K562 (cell line): Measurements from ENCODE around the gene GTPBP6. TPM values are rescaled to one million over a fixed set of nuclear protein-coding genes. Genes with fewer than 3 reads are reported as not detected.

Experiments used
- CHD1 ChIP-seq: fragments of 200-600 bp; sonication (generic); IDR thresholded peaks from one replicate; pipeline ENCODE4 v1.6.1; 2012; ENCODE audit warnings: mild to moderate bottlenecking, moderate library complexity, low read length, inconsistent platforms
- FOS ChIP-seq: IDR thresholded peaks from 3 replicates; pipeline ENCODE4 v1.6.1; 2011; ENCODE audit not compliant: insufficient read length; ENCODE audit errors: extremely low read depth
- GTF2F1 ChIP-seq: IDR thresholded peaks from 2 replicates; pipeline ENCODE4 v1.6.1; 2011; ENCODE audit warnings: low read depth, low read length, improper control_type of control experiment
- HDGF ChIP-seq: fragments of 450-650 bp; IDR thresholded peaks from 2 replicates; pipeline ENCODE4 v1.6.1; 2016
- HEY1 ChIP-seq: fragments of 250-450 bp; sonication (Bioruptor Pico); IDR thresholded peaks from 2 replicates; pipeline ENCODE4 v1.5.0; 2020; ENCODE audit warnings: mild to moderate bottlenecking, moderate library complexity, borderline replicate concordance
- HMGN3 ChIP-seq: IDR thresholded peaks from 2 replicates; pipeline ENCODE4 v1.6.1; 2011; ENCODE audit warnings: borderline replicate concordance, low read depth, mild to moderate bottlenecking, mixed read lengths, low read length; ENCODE audit not compliant: insufficient read length; ENCODE audit errors: extremely low read depth
- KLF1 ChIP-seq: fragments of 450-650 bp; IDR thresholded peaks from 2 replicates; pipeline ENCODE4 v1.6.1; 2016; ENCODE audit warnings: missing genetic modification characterization, missing compliant biosample characterization
- NBN ChIP-seq: fragments of 450-650 bp; IDR thresholded peaks from 2 replicates; pipeline ENCODE4 v1.6.1; 2016; ENCODE audit warnings: low read depth, mild to moderate bottlenecking
- NR4A1 ChIP-seq, 2 experiments: fragments of 250-450 bp in 1 of 2; fragments of 450-650 bp in 1 of 2; sonication (Bioruptor Pico) in 1 of 2; IDR thresholded peaks; 2 replicates each; pipeline versions ENCODE4 v1.4.0 to v1.6.1; 2016 to 2020; ENCODE audit warnings: mild to moderate bottlenecking in 2 of 2, missing compliant biosample characterization in 1 of 2, missing genetic modification characterization in 1 of 2, moderate library complexity in 1 of 2
- NRF1 ChIP-seq, 2 experiments: fragments of 450-650 bp; IDR thresholded peaks in 1 of 2; conservative IDR thresholded peaks in 1 of 2; 2 replicates each; pipeline ENCODE4 v1.6.1; 2014; ENCODE audit warnings: mild to moderate bottlenecking in 2 of 2
- RBFOX2 ChIP-seq: fragments of 200-400 bp; formaldehyde crosslinking; IDR thresholded peaks from 2 replicates; pipeline ENCODE4 v1.6.1; 2017; ENCODE audit warnings: low read depth, mild to moderate bottlenecking, low read length, moderate library complexity
- WHSC1 ChIP-seq: IDR thresholded peaks from one replicate; pipeline ENCODE4 v1.6.1; 2012; ENCODE audit warnings: low read length, control low read depth, inconsistent platforms
- ZKSCAN1 ChIP-seq: fragments of 150-350 bp; IDR thresholded peaks from 2 replicates; pipeline ENCODE4 v1.6.1; 2016; ENCODE audit warnings: low read depth, low read length
- polyA plus RNA-seq, 8 experiments: library from polyadenylated mRNA; depleted of rRNA in 4 of 8; stranded (reverse) in 5 of 8; unstranded in 3 of 8; fragments of >200 nt; fragmentation: Nextera tagmentation in 2 of 8; fragmentation: Illumina TruSeq in 1 of 8; extraction: Ambion mirVana in 2 of 8; extraction: Trizol in 1 of 8; gene quantifications; 2 replicates each; pipeline versions ENCODE4 v1.2.1 to v1.2.3, GENCODE V29; 2011 to 2014; ENCODE audit warnings: inconsistent platforms in 1 of 8, missing spikeins in 1 of 8
- total RNA-seq, 7 experiments: library from RNA; depleted of rRNA in 6 of 7; stranded (reverse); fragments of >200 nt in 6 of 7; fragmentation: Illumina TruSeq in 2 of 7; extraction: Trizol in 2 of 7; gene quantifications; 2 replicates each; pipeline versions ENCODE4 v1.2.1 to v1.2.3, GENCODE V29; 2011 to 2021; ENCODE audit warnings: low replicate concordance in 1 of 7
- TF ChIP-seq, protein P1 (sequence below): fragments of 150-350 bp; conservative IDR thresholded peaks from 2 replicates; pipeline ENCODE4 v1.6.1; 2014; ENCODE audit warnings: low read length
- TF ChIP-seq, protein P2 (sequence below): fragments of 250-450 bp; sonication (Bioruptor Pico); IDR thresholded peaks from 2 replicates; pipeline ENCODE4 v1.6.1; 2021; ENCODE audit warnings: mild to moderate bottlenecking
- TF ChIP-seq, protein P3 (sequence below): fragments of 250-450 bp; sonication (Bioruptor Pico); IDR thresholded peaks from 2 replicates; pipeline ENCODE4 v1.5.0; 2021
- TF ChIP-seq, protein P4 (sequence below): fragments of 250-450 bp; sonication (Bioruptor Pico); IDR thresholded peaks from 2 replicates; pipeline ENCODE4 v1.8.0; 2022; ENCODE audit warnings: inconsistent platforms, mild to moderate bottlenecking, moderate library complexity, borderline replicate concordance
- TF ChIP-seq, protein P5 (sequence below): fragments of 450-650 bp; formaldehyde crosslinking; IDR thresholded peaks from 2 replicates; pipeline ENCODE4 v1.4.0; 2022; ENCODE audit warnings: mild to moderate bottlenecking, moderate library complexity
- TF ChIP-seq, protein P6 (sequence below), 2 experiments: fragments of 450-650 bp in 1 of 2; sonication (generic) in 1 of 2; formaldehyde crosslinking in 1 of 2; IDR thresholded peaks in 1 of 2; conservative IDR thresholded peaks in 1 of 2; 2 replicates each; pipeline versions ENCODE4 v1.6.1 to v1.8.1; 2016 to 2023; ENCODE audit warnings: mild to moderate bottlenecking in 2 of 2, moderate library complexity in 2 of 2, inconsistent platforms in 1 of 2, missing genetic modification reagents in 1 of 2

The GTPBP6 gene
- total and polyA plus RNA-seq, 9 of the 15 experiments (the other 6 are each of a cell fraction or from before 2014, with no cell fraction given) = 0.24 to 35.2 (median 8.0) TPM

DNA sequence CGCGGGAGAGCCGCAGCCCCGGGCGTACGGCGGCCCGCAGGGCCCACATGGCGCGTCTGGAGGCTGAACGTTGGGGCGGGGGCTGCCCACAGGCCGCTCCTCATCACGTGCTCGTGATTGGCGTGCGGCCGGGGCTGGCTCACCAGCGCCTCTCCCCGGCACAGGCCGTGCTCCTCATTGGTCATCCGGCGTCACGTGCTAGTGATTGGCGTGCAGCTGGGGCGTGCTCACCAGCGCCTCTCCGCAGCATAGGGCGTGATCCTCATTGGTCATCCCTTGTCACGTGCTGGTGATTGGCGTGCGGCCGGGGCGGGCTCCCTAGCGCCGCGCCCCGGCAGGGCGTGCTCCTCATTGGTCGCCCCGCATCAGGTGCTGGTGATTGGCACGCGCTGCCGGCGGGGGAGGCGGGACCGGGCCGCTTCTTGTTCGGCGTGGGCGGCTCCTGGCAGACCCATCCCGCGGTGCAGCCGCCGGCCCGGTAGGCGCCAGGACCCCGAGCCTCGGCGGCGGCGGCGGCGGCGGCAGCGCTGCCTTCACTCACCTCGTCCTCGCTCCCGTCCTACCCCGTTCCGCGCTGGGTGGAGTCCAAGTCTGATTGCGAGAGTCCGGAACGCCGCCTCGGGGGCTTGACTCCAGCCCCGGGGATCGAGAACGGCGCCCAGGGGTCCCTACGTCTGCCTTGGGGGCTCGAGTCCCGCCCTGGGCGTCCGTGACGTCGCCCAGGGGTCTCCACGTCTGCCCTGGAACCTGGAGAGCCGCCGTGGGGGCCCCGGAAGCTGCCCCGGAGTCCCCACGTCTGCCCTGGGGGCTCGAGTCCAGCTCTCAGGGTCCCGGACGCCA lies at the start of gene GTPBP6 (continued):
- no peak for TF ChIP-seq HEY1 (CRISPR knock-in tag)
- TF ChIP-seq, protein P1, sequence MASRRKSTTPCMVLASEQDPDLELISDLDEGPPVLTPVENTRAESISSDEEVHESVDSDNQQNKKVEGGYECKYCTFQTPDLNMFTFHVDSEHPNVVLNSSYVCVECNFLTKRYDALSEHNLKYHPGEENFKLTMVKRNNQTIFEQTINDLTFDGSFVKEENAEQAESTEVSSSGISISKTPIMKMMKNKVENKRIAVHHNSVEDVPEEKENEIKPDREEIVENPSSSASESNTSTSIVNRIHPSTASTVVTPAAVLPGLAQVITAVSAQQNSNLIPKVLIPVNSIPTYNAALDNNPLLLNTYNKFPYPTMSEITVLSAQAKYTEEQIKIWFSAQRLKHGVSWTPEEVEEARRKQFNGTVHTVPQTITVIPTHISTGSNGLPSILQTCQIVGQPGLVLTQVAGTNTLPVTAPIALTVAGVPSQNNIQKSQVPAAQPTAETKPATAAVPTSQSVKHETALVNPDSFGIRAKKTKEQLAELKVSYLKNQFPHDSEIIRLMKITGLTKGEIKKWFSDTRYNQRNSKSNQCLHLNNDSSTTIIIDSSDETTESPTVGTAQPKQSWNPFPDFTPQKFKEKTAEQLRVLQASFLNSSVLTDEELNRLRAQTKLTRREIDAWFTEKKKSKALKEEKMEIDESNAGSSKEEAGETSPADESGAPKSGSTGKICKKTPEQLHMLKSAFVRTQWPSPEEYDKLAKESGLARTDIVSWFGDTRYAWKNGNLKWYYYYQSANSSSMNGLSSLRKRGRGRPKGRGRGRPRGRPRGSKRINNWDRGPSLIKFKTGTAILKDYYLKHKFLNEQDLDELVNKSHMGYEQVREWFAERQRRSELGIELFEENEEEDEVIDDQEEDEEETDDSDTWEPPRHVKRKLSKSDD = no peak
- TF ChIP-seq, protein P2, sequence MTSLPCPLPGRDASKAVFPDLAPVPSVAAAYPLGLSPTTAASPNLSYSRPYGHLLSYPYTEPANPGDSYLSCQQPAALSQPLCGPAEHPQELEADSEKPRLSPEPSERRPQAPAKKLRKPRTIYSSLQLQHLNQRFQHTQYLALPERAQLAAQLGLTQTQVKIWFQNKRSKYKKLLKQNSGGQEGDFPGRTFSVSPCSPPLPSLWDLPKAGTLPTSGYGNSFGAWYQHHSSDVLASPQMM (CRISPR knock-in tag) = no peak
- TF ChIP-seq WHSC1 = no peak
- TF ChIP-seq ZKSCAN1 = no peak
- TF ChIP-seq NR4A1 (CRISPR knock-in tag; IDR thresholded peaks at IDR 0.05) = no peak
- TF ChIP-seq NR4A1 (tag; IDR thresholded peaks at IDR 0.05) = no peak
- TF ChIP-seq NRF1 (conservative IDR thresholded peaks at IDR 0.05 in 1 of 2, IDR thresholded peaks at IDR 0.05 in 1 of 2) = peak; percentile 76 to 83
- TF ChIP-seq, protein P3, sequence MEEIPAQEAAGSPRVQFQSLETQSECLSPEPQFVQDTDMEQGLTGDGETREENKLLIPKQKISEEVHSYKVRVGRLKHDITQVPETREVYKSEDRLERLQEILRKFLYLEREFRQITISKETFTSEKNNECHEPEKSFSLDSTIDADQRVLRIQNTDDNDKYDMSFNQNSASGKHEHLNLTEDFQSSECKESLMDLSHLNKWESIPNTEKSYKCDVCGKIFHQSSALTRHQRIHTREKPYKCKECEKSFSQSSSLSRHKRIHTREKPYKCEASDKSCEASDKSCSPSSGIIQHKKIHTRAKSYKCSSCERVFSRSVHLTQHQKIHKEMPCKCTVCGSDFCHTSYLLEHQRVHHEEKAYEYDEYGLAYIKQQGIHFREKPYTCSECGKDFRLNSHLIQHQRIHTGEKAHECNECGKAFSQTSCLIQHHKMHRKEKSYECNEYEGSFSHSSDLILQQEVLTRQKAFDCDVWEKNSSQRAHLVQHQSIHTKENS (CRISPR knock-in tag) = no peak
- TF ChIP-seq KLF1 (tag) = peak; percentile 24; the same call in 1 of the 2 replicates
- no peak for TF ChIP-seq CHD1
- TF ChIP-seq, protein P4, sequence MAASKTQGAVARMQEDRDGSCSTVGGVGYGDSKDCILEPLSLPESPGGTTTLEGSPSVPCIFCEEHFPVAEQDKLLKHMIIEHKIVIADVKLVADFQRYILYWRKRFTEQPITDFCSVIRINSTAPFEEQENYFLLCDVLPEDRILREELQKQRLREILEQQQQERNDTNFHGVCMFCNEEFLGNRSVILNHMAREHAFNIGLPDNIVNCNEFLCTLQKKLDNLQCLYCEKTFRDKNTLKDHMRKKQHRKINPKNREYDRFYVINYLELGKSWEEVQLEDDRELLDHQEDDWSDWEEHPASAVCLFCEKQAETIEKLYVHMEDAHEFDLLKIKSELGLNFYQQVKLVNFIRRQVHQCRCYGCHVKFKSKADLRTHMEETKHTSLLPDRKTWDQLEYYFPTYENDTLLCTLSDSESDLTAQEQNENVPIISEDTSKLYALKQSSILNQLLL = no peak
- TF ChIP-seq HDGF = no peak
- no peak for TF ChIP-seq NBN
- TF ChIP-seq GTF2F1 = no peak
- peak; percentile 28 for TF ChIP-seq HMGN3
- peak; percentile 95 for TF ChIP-seq FOS
- TF ChIP-seq, protein P5, sequence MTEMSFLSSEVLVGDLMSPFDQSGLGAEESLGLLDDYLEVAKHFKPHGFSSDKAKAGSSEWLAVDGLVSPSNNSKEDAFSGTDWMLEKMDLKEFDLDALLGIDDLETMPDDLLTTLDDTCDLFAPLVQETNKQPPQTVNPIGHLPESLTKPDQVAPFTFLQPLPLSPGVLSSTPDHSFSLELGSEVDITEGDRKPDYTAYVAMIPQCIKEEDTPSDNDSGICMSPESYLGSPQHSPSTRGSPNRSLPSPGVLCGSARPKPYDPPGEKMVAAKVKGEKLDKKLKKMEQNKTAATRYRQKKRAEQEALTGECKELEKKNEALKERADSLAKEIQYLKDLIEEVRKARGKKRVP (CRISPR knock-in tag) = no peak
- TF ChIP-seq, protein P6, sequence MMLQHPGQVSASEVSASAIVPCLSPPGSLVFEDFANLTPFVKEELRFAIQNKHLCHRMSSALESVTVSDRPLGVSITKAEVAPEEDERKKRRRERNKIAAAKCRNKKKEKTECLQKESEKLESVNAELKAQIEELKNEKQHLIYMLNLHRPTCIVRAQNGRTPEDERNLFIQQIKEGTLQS (IDR thresholded peaks at IDR 0.05) = peak; percentile 83
- TF ChIP-seq, protein P6 (CRISPR knock-in tag; conservative IDR thresholded peaks at IDR 0.05) = no peak
- peak; percentile 75 for TF ChIP-seq RBFOX2
